H1 (cell line): ENCODE measurements around the gene MAP2K5. TPM values are rescaled to one million over a fixed set of nuclear protein-coding genes. Genes with fewer than 3 reads are reported as not detected.

ENCODE experiments used
- ASH2L ChIP-seq: fragments of 200-600, 300-600 bp; sonication (generic); IDR thresholded peaks from one replicate; pipeline ENCODE4 v1.7.1; 2017; ENCODE audit warnings: low read length
- BACH1 ChIP-seq: IDR thresholded peaks from 2 replicates; pipeline ENCODE4 v1.6.1; 2012; ENCODE audit warnings: low read length, improper control_type of control experiment
- BRCA1 ChIP-seq: IDR thresholded peaks from 2 replicates; pipeline ENCODE4 v1.6.1; 2012; ENCODE audit warnings: low read depth, low read length, improper control_type of control experiment
- CEBPB ChIP-seq: IDR thresholded peaks from 2 replicates; pipeline ENCODE4 v1.6.1; 2012; ENCODE audit warnings: low read depth, low read length
- EP300 ChIP-seq, 2 experiments: IDR thresholded peaks; 1 replicate in 1 of 2; 2 replicates in 1 of 2; pipeline ENCODE4 v1.6.1; 2011 to 2012; ENCODE audit warnings: low read depth in 2 of 2, low read length in 2 of 2, mild to moderate bottlenecking in 2 of 2, borderline replicate concordance in 1 of 2, inconsistent platforms in 1 of 2, moderate library complexity in 1 of 2
- KDM4A ChIP-seq: IDR thresholded peaks from one replicate; pipeline ENCODE4 v1.7.1; 2012; ENCODE audit warnings: low read depth, mild to moderate bottlenecking, moderate library complexity, low read length, inconsistent platforms; ENCODE audit not compliant: severe bottlenecking
- NANOG ChIP-seq: IDR thresholded peaks from 2 replicates; pipeline ENCODE4 v1.6.1; 2011; ENCODE audit warnings: low read length, low read depth, mild to moderate bottlenecking, inconsistent platforms; ENCODE audit not compliant: insufficient read depth, poor library complexity, severe bottlenecking
- POLR2A ChIP-seq, 2 experiments: IDR thresholded peaks; 1 replicate in 1 of 2; 2 replicates in 1 of 2; pipeline ENCODE4 v1.6.1; 2011; ENCODE audit warnings: low read depth in 2 of 2, low read length in 2 of 2, mild to moderate bottlenecking in 2 of 2; ENCODE audit errors: control extremely low read depth in 1 of 2
- RBBP5 ChIP-seq: IDR thresholded peaks from 2 replicates; pipeline ENCODE4 v1.7.1; 2012; ENCODE audit warnings: low read depth, mild to moderate bottlenecking, inconsistent platforms, low read length, moderate library complexity, borderline replicate concordance
- SIRT6 ChIP-seq: IDR thresholded peaks from one replicate; pipeline ENCODE4 v1.7.1; 2012; ENCODE audit warnings: low read length, inconsistent platforms
- SIX5 ChIP-seq: IDR thresholded peaks from 2 replicates; pipeline ENCODE4 v1.6.1; 2011; ENCODE audit warnings: mild to moderate bottlenecking, low read depth, low read length
- SP2 ChIP-seq: IDR thresholded peaks from 2 replicates; pipeline ENCODE4 v1.6.1; 2012; ENCODE audit warnings: mild to moderate bottlenecking, low read length, inconsistent platforms
- SRF ChIP-seq: IDR thresholded peaks from 2 replicates; pipeline ENCODE4 v1.6.1; 2011; ENCODE audit warnings: mild to moderate bottlenecking, low read depth, low read length, moderate library complexity
- SUZ12 ChIP-seq: fragments of 200-600 bp; sonication (generic); IDR thresholded peaks from 2 replicates; pipeline ENCODE4 v1.6.1; 2012; ENCODE audit warnings: mild to moderate bottlenecking, inconsistent platforms, low read length, moderate library complexity, mixed read lengths
- TCF12 ChIP-seq: IDR thresholded peaks from 2 replicates; pipeline ENCODE4 v1.6.1; 2011; ENCODE audit warnings: low read depth, mild to moderate bottlenecking, low read length
- USF2 ChIP-seq: IDR thresholded peaks from 2 replicates; pipeline ENCODE4 v1.6.1; 2011; ENCODE audit warnings: low read length, improper control_type of control experiment
- ZNF274 ChIP-seq: IDR thresholded peaks from 2 replicates; pipeline ENCODE4 v1.7.0; 2012; ENCODE audit warnings: low read length, borderline replicate concordance; ENCODE audit errors: extremely low read depth
- polyA plus RNA-seq, 7 experiments: library from polyadenylated mRNA; depleted of rRNA in 3 of 7; stranded (reverse) in 5 of 7; unstranded in 2 of 7; fragments of >200 nt in 5 of 7; fragments of 200-250 nt in 2 of 7; gene quantifications; 1 replicate in 5 of 7; 2 replicates in 1 of 7; 4 replicates in 1 of 7; pipeline versions ENCODE4 v1.2.1 to v1.2.3, GENCODE V29; 2011 to 2013; ENCODE audit warnings: missing spikeins in 2 of 7, mixed read lengths in 2 of 7
- total RNA-seq: library from RNA; stranded (reverse); fragmentation: NEBNext Ultra II Directional; extraction: Animal tissue kit (Norgen Biotek cat#: 25700); gene quantifications from 2 replicates; pipeline ENCODE4 v1.2.1, GENCODE V29; 2021
- TF ChIP-seq, protein P1 (sequence below): IDR thresholded peaks from 2 replicates; pipeline ENCODE4 v1.6.1; 2012; ENCODE audit warnings: low read length, inconsistent platforms
- TF ChIP-seq, protein P2 (sequence below): IDR thresholded peaks from 2 replicates; pipeline ENCODE4 v1.6.1; 2011; ENCODE audit warnings: low read depth, mild to moderate bottlenecking, low read length; ENCODE audit not compliant: insufficient read depth

MAP2K5 gene
- total and polyA plus RNA-seq, 2 of the 8 experiments (the other 6 are each of a cell fraction or from before 2014, with no cell fraction given): 4.4 to 15.8 TPM

DNA sequence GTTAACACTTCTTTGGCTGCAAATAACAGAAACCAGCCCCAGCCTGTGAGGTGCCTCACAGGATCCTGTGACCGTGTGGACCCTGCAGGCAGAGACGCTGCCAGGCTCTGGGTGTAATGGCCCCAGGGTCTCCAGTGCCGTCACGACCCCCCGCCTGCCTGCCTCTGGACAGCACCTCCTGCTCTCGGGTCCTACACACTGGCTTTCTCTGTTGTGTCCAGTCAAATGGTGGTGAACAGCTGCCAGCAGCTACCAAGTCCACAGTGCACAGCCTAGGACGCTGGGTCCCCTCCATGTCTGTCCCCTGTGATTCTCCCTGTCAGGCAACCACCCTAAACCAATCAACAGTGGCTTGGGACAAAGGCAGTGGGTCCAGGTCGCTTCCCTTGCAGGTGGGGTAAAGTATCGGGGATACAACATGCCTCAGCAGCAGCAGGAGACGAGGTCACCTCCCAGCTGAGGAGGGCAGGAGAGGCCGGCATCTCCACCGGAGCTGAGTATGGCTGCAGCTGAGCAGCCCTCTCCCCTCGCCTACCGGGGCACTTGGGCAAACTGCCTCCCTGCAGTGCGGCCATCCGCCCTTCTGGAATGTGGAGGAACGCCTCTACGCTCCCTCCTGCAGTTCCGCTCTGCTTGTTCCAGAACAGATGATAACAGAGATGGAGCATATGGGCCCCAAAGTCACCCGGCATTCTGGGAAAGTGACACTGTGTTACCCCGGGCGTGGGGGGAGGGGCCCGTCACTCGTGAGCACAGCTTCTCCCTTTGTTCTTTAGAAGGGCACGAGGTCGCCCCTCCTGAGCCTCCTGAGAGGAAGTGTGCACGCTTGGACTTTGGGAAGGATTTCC, 261.7 kb downstream of the MAP2K5 start (continued):
- TF ChIP-seq NANOG: peak; percentile 63
- no peak for TF ChIP-seq SIRT6
- TF ChIP-seq, protein P1, sequence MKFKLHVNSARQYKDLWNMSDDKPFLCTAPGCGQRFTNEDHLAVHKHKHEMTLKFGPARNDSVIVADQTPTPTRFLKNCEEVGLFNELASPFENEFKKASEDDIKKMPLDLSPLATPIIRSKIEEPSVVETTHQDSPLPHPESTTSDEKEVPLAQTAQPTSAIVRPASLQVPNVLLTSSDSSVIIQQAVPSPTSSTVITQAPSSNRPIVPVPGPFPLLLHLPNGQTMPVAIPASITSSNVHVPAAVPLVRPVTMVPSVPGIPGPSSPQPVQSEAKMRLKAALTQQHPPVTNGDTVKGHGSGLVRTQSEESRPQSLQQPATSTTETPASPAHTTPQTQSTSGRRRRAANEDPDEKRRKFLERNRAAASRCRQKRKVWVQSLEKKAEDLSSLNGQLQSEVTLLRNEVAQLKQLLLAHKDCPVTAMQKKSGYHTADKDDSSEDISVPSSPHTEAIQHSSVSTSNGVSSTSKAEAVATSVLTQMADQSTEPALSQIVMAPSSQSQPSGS: no peak
- no peak for TF ChIP-seq SIX5
- no peak for TF ChIP-seq BRCA1
- no peak for TF ChIP-seq POLR2A (IDR thresholded peaks at IDR 0.05; ENCODE audit: control extremely low read depth in 1 of 2, low read depth in 2 of 2, low read length in 2 of 2)
- TF ChIP-seq CEBPB: no peak
- no peak for TF ChIP-seq TCF12
- no peak for TF ChIP-seq BACH1
- no peak for TF ChIP-seq USF2
- TF ChIP-seq, protein P2, sequence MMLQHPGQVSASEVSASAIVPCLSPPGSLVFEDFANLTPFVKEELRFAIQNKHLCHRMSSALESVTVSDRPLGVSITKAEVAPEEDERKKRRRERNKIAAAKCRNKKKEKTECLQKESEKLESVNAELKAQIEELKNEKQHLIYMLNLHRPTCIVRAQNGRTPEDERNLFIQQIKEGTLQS: no peak
- TF ChIP-seq SUZ12: no peak
- no peak for TF ChIP-seq RBBP5
- no peak for TF ChIP-seq ZNF274
- no peak for TF ChIP-seq EP300 (IDR thresholded peaks at IDR 0.05; ENCODE audit: borderline replicate concordance in 1 of 2, low read depth in 2 of 2, low read length in 2 of 2)
- TF ChIP-seq ASH2L: no peak
- peak; percentile 3 for TF ChIP-seq KDM4A
- TF ChIP-seq SRF: no peak
- TF ChIP-seq SP2: no peak
